K562 (cell line): Measurements from ENCODE around the gene POLRMT. TPM values are rescaled to one million over a fixed set of nuclear protein-coding genes. Genes with fewer than 3 reads are reported as not detected.
A peak's percentile ranks its signal among the peaks of the same experiment; 100 is the strongest.

Experiments used
- CHD4 ChIP-seq: fragments of 200-600 bp; sonication (generic); IDR thresholded peaks from 3 replicates; pipeline ENCODE4 v1.6.1; 2012; ENCODE audit warnings: low read depth, mild to moderate bottlenecking, mixed read lengths, low read length, inconsistent platforms; ENCODE audit not compliant: insufficient read depth, insufficient replicate concordance, poor library complexity, severe bottlenecking
- GATAD2A ChIP-seq: fragments of 450-650 bp; IDR thresholded peaks from 2 replicates; pipeline ENCODE4 v1.6.1; 2017
- MEIS2 ChIP-seq: fragments of 450-650 bp; IDR thresholded peaks from 2 replicates; pipeline ENCODE4 v1.6.1; 2014; ENCODE audit warnings: mild to moderate bottlenecking; ENCODE audit not compliant: partially characterized antibody
- RBFOX2 ChIP-seq: fragments of 200-400 bp; formaldehyde crosslinking; IDR thresholded peaks from 2 replicates; pipeline ENCODE4 v1.6.1; 2017; ENCODE audit warnings: low read depth, mild to moderate bottlenecking, low read length, moderate library complexity
- RCOR1 ChIP-seq, 2 experiments: IDR thresholded peaks; 2 replicates each; pipeline ENCODE4 v1.6.1; 2012; ENCODE audit warnings: low read depth in 2 of 2, low read length in 2 of 2, borderline replicate concordance in 1 of 2, improper control_type of control experiment in 1 of 2
- RFX7 ChIP-seq: fragments of 250-450 bp; sonication (Bioruptor Pico); IDR thresholded peaks from 2 replicates; pipeline ENCODE4 v1.5.1; 2021; ENCODE audit warnings: mild to moderate bottlenecking
- ZNF133 ChIP-seq: fragments of 250-450 bp; sonication (Bioruptor Pico); IDR thresholded peaks from 2 replicates; pipeline ENCODE4 v1.4.0; 2020; ENCODE audit warnings: mild to moderate bottlenecking
- ZNF699 ChIP-seq: fragments of 250-450 bp; sonication (Bioruptor Pico); IDR thresholded peaks from 2 replicates; pipeline ENCODE4 v1.8.0; 2021; ENCODE audit warnings: mild to moderate bottlenecking, moderate library complexity; ENCODE audit not compliant: insufficient replicate concordance
- ZZZ3 ChIP-seq: fragments of 450-650 bp; IDR thresholded peaks from 2 replicates; pipeline ENCODE4 v1.6.1; 2016; ENCODE audit warnings: antibody characterized with exemption, mild to moderate bottlenecking, moderate library complexity
- polyA plus RNA-seq, 8 experiments: library from polyadenylated mRNA; depleted of rRNA in 4 of 8; stranded (reverse) in 5 of 8; unstranded in 3 of 8; fragments of >200 nt; fragmentation: Nextera tagmentation in 2 of 8; fragmentation: Illumina TruSeq in 1 of 8; extraction: Ambion mirVana in 2 of 8; extraction: Trizol in 1 of 8; gene quantifications; 2 replicates each; pipeline versions ENCODE4 v1.2.1 to v1.2.3, GENCODE V29; 2011 to 2014; ENCODE audit warnings: inconsistent platforms in 1 of 8, missing spikeins in 1 of 8
- total RNA-seq, 7 experiments: library from RNA; depleted of rRNA in 6 of 7; stranded (reverse); fragments of >200 nt in 6 of 7; fragmentation: Illumina TruSeq in 2 of 7; extraction: Trizol in 2 of 7; gene quantifications; 2 replicates each; pipeline versions ENCODE4 v1.2.1 to v1.2.3, GENCODE V29; 2011 to 2021; ENCODE audit warnings: low replicate concordance in 1 of 7
- TF ChIP-seq, protein P1 (sequence below): sonication (generic); formaldehyde crosslinking; IDR thresholded peaks from 2 replicates; pipeline ENCODE4 v1.8.1; 2022; ENCODE audit warnings: missing genetic modification reagents
- TF ChIP-seq, protein P2 (sequence below), 2 experiments: fragments of 450-650 bp; conservative IDR thresholded peaks; 2 replicates each; pipeline ENCODE4 v1.6.1; 2017; ENCODE audit warnings: mild to moderate bottlenecking in 2 of 2, moderate library complexity in 2 of 2
- TF ChIP-seq, protein P3 (sequence below): fragments of 250-450 bp; sonication (Bioruptor Pico); IDR thresholded peaks from 2 replicates; pipeline ENCODE4 v1.5.1; 2021; ENCODE audit warnings: mild to moderate bottlenecking
- TF ChIP-seq, protein P4 (sequence below): fragments of 250-450 bp; sonication (Bioruptor Pico); IDR thresholded peaks from 2 replicates; pipeline ENCODE4 v1.8.0; 2022; ENCODE audit warnings: moderate library complexity, mild to moderate bottlenecking, inconsistent platforms
- TF ChIP-seq, protein P5 (sequence below): fragments of 450-650 bp; IDR thresholded peaks from 2 replicates; pipeline ENCODE4 v1.6.1; 2016; ENCODE audit warnings: antibody characterized with exemption
- TF ChIP-seq, protein P6 (sequence below): sonication (generic); formaldehyde crosslinking; IDR thresholded peaks from 2 replicates; pipeline ENCODE4 v1.8.1; 2023; ENCODE audit warnings: mild to moderate bottlenecking, missing genetic modification reagents, moderate library complexity
- TF ChIP-seq, protein P7 (sequence below): fragments of 450-650 bp; formaldehyde crosslinking; IDR thresholded peaks from 2 replicates; pipeline ENCODE4 v1.4.0; 2020; ENCODE audit warnings: mild to moderate bottlenecking

The POLRMT gene
- total and polyA plus RNA-seq, 9 of the 15 experiments (the other 6 are each of a cell fraction or from before 2014, with no cell fraction given), result 30.3 to 144 (median 68.0) TPM

DNA sequence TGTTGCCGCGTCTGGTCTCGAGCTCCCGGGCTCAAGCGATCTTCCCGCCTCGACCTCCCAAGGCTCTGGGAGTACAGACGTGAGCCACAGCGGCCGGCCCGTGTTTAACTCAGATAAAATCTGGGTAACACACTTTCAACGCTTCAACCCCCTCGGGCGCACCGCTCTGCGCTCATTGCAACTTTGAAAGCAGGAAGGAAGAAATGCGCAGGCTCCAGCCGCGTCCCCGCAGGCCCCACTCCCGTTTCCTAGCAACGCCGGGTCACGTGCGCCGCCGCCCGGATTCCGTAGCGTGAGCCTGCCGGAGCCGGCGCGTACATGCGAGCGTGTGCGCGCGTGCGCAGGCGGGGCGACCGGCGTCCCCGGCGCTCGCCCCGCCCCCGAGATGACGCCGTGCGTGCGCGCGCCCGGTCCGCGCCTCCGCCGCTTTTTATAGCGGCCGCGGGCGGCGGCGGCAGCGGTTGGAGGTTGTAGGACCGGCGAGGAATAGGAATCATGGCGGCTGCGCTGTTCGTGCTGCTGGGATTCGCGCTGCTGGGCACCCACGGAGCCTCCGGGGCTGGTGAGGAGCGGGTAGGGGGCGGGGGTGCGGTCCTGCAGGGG lies 61.1 kb downstream of the POLRMT start, which contains the start of gene BSG (continued):
- TF ChIP-seq, protein P1, sequence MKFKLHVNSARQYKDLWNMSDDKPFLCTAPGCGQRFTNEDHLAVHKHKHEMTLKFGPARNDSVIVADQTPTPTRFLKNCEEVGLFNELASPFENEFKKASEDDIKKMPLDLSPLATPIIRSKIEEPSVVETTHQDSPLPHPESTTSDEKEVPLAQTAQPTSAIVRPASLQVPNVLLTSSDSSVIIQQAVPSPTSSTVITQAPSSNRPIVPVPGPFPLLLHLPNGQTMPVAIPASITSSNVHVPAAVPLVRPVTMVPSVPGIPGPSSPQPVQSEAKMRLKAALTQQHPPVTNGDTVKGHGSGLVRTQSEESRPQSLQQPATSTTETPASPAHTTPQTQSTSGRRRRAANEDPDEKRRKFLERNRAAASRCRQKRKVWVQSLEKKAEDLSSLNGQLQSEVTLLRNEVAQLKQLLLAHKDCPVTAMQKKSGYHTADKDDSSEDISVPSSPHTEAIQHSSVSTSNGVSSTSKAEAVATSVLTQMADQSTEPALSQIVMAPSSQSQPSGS (CRISPR knock-in tag), result no peak
- TF ChIP-seq, protein P2, sequence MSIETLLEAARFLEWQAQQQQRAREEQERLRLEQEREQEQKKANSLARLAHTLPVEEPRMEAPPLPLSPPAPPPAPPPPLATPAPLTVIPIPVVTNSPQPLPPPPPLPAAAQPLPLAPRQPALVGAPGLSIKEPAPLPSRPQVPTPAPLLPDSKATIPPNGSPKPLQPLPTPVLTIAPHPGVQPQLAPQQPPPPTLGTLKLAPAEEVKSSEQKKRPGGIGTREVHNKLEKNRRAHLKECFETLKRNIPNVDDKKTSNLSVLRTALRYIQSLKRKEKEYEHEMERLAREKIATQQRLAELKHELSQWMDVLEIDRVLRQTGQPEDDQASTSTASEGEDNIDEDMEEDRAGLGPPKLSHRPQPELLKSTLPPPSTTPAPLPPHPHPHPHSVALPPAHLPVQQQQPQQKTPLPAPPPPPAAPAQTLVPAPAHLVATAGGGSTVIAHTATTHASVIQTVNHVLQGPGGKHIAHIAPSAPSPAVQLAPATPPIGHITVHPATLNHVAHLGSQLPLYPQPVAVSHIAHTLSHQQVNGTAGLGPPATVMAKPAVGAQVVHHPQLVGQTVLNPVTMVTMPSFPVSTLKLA (conservative IDR thresholded peaks at IDR 0.05), result peak; percentile 81 to 90
- peak in 1 of 2 experiments; percentile 95; a peak in 2 of 4 replicates for TF ChIP-seq RCOR1 (IDR thresholded peaks at IDR 0.05; ENCODE audit: borderline replicate concordance in 1 of 2, low read depth in 2 of 2, low read length in 2 of 2)
- TF ChIP-seq GATAD2A, result no peak
- no peak for TF ChIP-seq ZNF133 (CRISPR knock-in tag)
- TF ChIP-seq CHD4, result no peak
- no peak for TF ChIP-seq ZNF699 (CRISPR knock-in tag)
- TF ChIP-seq, protein P3, sequence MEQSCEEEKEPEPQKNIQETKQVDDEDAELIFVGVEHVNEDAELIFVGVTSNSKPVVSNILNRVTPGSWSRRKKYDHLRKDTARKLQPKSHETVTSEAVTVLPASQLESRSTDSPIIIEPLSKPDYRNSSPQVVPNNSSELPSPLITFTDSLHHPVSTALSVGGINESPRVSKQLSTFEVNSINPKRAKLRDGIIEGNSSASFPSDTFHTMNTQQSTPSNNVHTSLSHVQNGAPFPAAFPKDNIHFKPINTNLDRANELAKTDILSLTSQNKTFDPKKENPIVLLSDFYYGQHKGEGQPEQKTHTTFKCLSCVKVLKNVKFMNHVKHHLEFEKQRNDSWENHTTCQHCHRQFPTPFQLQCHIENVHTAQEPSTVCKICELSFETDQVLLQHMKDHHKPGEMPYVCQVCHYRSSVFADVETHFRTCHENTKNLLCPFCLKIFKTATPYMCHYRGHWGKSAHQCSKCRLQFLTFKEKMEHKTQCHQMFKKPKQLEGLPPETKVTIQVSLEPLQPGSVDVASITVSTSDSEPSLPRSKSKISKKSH, result no peak
- peak; percentile 97 for TF ChIP-seq RBFOX2
- TF ChIP-seq, protein P4, sequence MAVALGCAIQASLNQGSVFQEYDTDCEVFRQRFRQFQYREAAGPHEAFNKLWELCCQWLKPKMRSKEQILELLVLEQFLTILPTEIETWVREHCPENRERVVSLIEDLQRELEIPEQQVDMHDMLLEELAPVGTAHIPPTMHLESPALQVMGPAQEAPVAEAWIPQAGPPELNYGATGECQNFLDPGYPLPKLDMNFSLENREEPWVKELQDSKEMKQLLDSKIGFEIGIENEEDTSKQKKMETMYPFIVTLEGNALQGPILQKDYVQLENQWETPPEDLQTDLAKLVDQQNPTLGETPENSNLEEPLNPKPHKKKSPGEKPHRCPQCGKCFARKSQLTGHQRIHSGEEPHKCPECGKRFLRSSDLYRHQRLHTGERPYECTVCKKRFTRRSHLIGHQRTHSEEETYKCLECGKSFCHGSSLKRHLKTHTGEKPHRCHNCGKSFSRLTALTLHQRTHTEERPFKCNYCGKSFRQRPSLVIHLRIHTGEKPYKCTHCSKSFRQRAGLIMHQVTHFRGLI (CRISPR knock-in tag), result no peak
- TF ChIP-seq, protein P5, sequence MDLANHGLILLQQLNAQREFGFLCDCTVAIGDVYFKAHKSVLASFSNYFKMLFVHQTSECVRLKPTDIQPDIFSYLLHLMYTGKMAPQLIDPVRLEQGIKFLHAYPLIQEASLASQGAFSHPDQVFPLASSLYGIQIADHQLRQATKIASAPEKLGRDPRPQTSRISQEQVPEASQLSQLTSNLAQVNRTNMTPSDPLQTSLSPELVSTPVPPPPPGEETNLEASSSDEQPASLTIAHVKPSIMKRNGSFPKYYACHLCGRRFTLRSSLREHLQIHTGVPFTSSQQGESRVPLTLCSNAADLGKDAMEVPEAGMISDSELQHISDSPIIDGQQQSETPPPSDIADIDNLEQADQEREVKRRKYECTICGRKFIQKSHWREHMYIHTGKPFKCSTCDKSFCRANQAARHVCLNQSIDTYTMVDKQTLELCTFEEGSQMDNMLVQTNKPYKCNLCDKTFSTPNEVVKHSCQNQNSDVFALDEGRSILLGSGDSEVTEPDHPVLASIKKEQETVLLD, result peak; percentile 90
- TF ChIP-seq, protein P6, sequence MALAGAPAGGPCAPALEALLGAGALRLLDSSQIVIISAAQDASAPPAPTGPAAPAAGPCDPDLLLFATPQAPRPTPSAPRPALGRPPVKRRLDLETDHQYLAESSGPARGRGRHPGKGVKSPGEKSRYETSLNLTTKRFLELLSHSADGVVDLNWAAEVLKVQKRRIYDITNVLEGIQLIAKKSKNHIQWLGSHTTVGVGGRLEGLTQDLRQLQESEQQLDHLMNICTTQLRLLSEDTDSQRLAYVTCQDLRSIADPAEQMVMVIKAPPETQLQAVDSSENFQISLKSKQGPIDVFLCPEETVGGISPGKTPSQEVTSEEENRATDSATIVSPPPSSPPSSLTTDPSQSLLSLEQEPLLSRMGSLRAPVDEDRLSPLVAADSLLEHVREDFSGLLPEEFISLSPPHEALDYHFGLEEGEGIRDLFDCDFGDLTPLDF, result no peak
- TF ChIP-seq MEIS2, result peak; percentile 94
- TF ChIP-seq ZZZ3, result no peak
- TF ChIP-seq RFX7 (CRISPR knock-in tag), result no peak
- TF ChIP-seq, protein P7, sequence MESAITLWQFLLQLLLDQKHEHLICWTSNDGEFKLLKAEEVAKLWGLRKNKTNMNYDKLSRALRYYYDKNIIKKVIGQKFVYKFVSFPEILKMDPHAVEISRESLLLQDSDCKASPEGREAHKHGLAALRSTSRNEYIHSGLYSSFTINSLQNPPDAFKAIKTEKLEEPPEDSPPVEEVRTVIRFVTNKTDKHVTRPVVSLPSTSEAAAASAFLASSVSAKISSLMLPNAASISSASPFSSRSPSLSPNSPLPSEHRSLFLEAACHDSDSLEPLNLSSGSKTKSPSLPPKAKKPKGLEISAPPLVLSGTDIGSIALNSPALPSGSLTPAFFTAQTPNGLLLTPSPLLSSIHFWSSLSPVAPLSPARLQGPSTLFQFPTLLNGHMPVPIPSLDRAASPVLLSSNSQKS (CRISPR knock-in tag), result no peak
